Uterus (tissue), 4 donors: ENCODE results near the gene PRKG1. TPM values are rescaled to one million over a fixed set of nuclear protein-coding genes. Genes with fewer than 3 reads are reported as not detected.

ENCODE experiments used
- DNase-seq, 2 donors: peaks; one replicate each; pipeline ENCODE4 v3.0.0-alpha.2; 2019 to 2020
- H3K27ac ChIP-seq, 2 donors: fragments of 200-600 bp; sonication (generic); 1 replicate in 1 of 2; 2 replicates in 1 of 2; pipeline ENCODE4 v1.5.1; 2016 to 2018
- H3K27me3 ChIP-seq, 2 donors: fragments of 200-600 bp; sonication (generic); one replicate each; pipeline ENCODE4 v1.5.1; 2018 to 2019; ENCODE audit warnings: control low read depth in 1 of 2
- H3K36me3 ChIP-seq, 2 donors: fragments of 200-600 bp; sonication (generic); one replicate each; pipeline ENCODE4 v1.5.1; 2019; ENCODE audit warnings: control low read depth in 1 of 2
- H3K4me1 ChIP-seq, 2 donors: fragments of 200-600 bp; sonication (generic); one replicate each; pipeline ENCODE4 v1.5.1; 2018 to 2019; ENCODE audit warnings: control low read depth in 1 of 2
- H3K4me3 ChIP-seq, 2 donors: fragments of 200-600 bp; sonication (generic); 1 replicate in 1 of 2; 2 replicates in 1 of 2; pipeline ENCODE4 v1.5.1; 2018 to 2019; ENCODE audit warnings: mild to moderate bottlenecking in 1 of 2
- H3K9me3 ChIP-seq, 2 donors: fragments of 200-600 bp; sonication (generic); one replicate each; pipeline ENCODE4 v1.5.1; 2019; ENCODE audit warnings: control low read depth in 1 of 2
- POLR2A ChIP-seq, 2 donors: fragments of 450-650 bp; IDR thresholded peaks; one replicate each; pipeline ENCODE4 v1.6.1; 2016; ENCODE audit warnings: antibody characterized with exemption in 2 of 2, mild to moderate bottlenecking in 1 of 2, moderate library complexity in 1 of 2
- intact Hi-C: fragments of 100-400 bp; cut with DNase I; formaldehyde crosslinking; loops from one replicate; pipeline ENCODE4 v1.15.1; 2023; ENCODE audit warnings: low total_unique reads
- total RNA-seq, 4 donors: library from RNA; depleted of rRNA in 3 of 4; stranded (reverse); fragments of >200 nt in 3 of 4; gene quantifications; one replicate each; pipeline versions ENCODE4 v1.1.0 to v1.2.4, GENCODE V29; 2014 to 2023
- TF ChIP-seq, protein P1 (sequence below), 4 experiments: fragments of 200-600 bp in 2 of 4; fragments of 450-650 bp in 2 of 4; sonication (generic) in 2 of 4; IDR thresholded peaks; one replicate each; pipeline ENCODE4 v1.5.1; 2016 to 2019; ENCODE audit warnings: antibody characterized with exemption in 4 of 4, mild to moderate bottlenecking in 2 of 4, moderate library complexity in 1 of 4
- donor health status: DM: yes; HTN: yes; CAD: no.

The PRKG1 gene
- total RNA-seq, 4 donors from 2014 or later: 32.4 to 136 (median 69.6) TPM

DNA sequence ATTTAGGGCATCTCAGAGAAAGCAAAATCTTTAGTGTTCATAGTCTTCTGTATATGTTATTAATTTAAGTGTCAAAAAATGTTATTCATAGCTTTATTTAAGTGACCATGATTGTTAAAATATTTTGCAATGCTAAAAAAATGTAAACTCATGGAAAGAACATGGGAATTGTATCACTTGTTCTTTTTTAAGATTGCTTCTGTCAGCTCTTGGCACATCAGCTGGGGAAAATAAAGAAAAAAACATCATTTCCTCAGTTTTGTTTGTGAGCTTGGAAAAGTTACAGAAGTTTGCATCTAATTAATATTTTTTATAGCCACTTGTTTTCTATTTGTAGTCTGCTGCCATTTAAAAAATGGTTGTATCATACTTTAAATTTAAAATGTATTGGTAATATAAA, 911.0 kb downstream of the PRKG1 start:
- Histone ChIP-seq H3K9me3 (no peaks in the 10 kb centered on the region), H3K4me3 (no peak overlapping the region), H3K27me3 (no peaks in the 10 kb centered on the region), H3K4me1 (no peaks in the 10 kb centered on the region), H3K36me3 (no peaks in the 10 kb centered on the region), H3K27ac (no peak overlapping the region)
- TF ChIP-seq, protein P1, sequence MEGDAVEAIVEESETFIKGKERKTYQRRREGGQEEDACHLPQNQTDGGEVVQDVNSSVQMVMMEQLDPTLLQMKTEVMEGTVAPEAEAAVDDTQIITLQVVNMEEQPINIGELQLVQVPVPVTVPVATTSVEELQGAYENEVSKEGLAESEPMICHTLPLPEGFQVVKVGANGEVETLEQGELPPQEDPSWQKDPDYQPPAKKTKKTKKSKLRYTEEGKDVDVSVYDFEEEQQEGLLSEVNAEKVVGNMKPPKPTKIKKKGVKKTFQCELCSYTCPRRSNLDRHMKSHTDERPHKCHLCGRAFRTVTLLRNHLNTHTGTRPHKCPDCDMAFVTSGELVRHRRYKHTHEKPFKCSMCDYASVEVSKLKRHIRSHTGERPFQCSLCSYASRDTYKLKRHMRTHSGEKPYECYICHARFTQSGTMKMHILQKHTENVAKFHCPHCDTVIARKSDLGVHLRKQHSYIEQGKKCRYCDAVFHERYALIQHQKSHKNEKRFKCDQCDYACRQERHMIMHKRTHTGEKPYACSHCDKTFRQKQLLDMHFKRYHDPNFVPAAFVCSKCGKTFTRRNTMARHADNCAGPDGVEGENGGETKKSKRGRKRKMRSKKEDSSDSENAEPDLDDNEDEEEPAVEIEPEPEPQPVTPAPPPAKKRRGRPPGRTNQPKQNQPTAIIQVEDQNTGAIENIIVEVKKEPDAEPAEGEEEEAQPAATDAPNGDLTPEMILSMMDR (IDR thresholded peaks at IDR 0.05): no peak
- TF ChIP-seq POLR2A (IDR thresholded peaks at IDR 0.05): no peak
- intact Hi-C loops: no loop called here
- DNase-seq: no peak

DNA sequence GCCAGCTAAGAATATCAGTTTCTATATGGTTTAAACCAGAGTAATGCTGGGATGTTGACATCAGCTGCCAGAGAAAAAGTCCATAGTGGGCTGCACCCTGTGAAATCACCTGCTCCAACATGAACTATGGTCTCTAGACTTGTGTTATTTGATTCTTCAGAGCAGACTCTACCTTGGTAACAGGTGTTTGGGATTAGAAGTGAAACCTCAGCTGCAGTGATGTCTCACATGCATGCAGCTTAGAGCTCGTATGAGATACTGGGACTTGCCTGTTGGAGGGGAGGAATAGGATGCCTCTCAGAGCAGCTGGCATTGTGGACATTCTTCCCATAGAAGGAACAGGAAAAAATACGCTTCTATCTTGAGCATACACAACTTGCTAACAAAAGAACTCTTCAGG, 912.2 kb downstream of the PRKG1 start:
- no peak for DNase-seq
- no peaks in the 10 kb centered on the region for H3K4me1 ChIP-seq
- H3K9me3 ChIP-seq: no peaks in the 10 kb centered on the region
- H3K4me3 ChIP-seq: no peak overlapping the region
- H3K27ac ChIP-seq: no peak overlapping the region
- H3K36me3 ChIP-seq: no peaks in the 10 kb centered on the region
- TF ChIP-seq, protein P1 (IDR thresholded peaks at IDR 0.05): no peak
- TF ChIP-seq POLR2A (IDR thresholded peaks at IDR 0.05): no peak
- H3K27me3 ChIP-seq: no peaks in the 10 kb centered on the region
- intact Hi-C loops: no loop called here

DNA sequence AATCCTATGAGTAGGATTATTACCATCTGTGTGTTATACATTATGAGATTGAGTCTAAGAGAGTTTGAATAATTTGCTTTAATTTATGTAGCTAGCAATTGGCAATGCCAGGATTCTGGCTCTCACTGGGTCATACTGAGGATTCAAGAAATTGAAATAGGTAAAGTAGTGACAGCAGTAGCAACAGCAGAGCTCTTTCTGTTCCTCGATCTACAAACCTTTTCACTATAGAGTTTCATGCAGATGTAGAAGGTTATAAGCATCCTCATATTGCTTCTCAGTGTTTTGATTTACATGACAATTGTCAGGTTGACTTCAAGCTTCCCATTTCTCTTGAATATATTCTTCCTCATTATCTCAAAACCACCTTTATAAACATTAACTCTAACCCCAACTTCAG, 919.2 kb downstream of the PRKG1 start:
- intact Hi-C loops: no loop called here
- H3K36me3 ChIP-seq: no peaks in the 10 kb centered on the region
- no peaks in the 10 kb centered on the region for H3K4me1 ChIP-seq
- DNase-seq: no peak
- H3K4me3 ChIP-seq: no peak overlapping the region
- TF ChIP-seq POLR2A (IDR thresholded peaks at IDR 0.05): no peak
- TF ChIP-seq, protein P1 (IDR thresholded peaks at IDR 0.05): no peak
- H3K27me3 ChIP-seq: no peaks in the 10 kb centered on the region
- H3K27ac ChIP-seq: no peak overlapping the region
- no peaks in the 10 kb centered on the region for H3K9me3 ChIP-seq

DNA sequence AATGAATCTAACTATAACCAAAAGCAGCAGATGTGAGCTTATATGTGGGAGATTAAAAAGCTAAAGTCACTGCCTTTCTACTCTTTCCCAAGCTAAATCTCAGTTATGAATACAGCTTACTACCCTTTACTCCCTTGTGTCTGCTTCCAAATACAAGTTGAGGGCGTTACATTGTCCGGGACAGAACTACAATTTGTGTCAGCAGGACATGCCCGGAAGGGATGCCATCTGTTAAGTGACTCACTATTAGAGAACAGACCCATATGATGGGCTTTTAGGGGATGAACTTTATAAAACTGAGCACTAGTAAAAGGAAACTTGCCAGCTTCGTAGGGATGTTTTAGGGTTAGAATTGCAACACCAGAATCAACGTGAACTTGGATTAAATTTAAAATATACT, 924.8 kb downstream of the PRKG1 start:
- TF ChIP-seq, protein P1 (IDR thresholded peaks at IDR 0.05): no peak
- TF ChIP-seq POLR2A (IDR thresholded peaks at IDR 0.05): no peak
- Histone ChIP-seq H3K27me3 (no peaks in the 10 kb centered on the region), H3K36me3 (no peaks in the 10 kb centered on the region), H3K27ac (no peak overlapping the region), H3K9me3 (no peaks in the 10 kb centered on the region), H3K4me1 (no peaks in the 10 kb centered on the region), H3K4me3 (no peak overlapping the region)
- intact Hi-C loops: no loop called here
- DNase-seq: no peak

DNA sequence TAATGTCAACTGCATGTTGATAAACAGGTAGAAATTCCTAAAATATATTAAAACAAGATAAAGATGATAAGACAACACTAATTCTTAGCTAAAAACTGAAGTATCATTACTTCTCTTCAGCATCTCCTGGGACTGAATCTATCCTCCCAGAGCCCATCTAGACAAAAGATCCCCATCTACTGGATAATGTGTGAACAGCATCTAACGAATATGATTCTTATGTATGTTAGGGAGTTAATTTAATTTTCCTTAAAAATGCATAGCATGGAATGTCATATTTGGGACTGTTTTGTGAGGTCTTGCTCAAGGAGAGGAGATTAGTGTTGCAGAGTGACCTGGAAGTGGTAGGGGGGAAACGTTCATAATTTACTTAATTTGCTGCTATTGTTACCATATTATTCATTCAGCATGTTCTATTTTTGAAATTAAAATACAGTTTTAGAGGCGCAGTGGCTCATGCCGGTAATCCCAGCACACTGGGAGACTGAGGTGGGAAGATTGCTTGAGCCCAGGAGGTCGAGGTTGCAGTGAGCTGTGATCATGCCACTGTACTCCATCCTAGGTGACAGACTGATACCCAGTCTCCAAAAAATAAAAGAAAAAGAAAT, 930.2 kb downstream of the PRKG1 start:
- intact Hi-C loops: no loop called here
- Histone ChIP-seq H3K36me3 (no peaks in the 10 kb centered on the region), H3K27ac (no peak overlapping the region), H3K4me1 (peaks cover 0 to 3% of the 10 kb centered on the region in 2 donors), H3K4me3 (no peak overlapping the region), H3K27me3 (no peaks in the 10 kb centered on the region), H3K9me3 (no peaks in the 10 kb centered on the region)
- no peak for DNase-seq
- TF ChIP-seq, protein P1 (IDR thresholded peaks at IDR 0.05): peak in 3 of 4 experiments; percentile 42 to 46 (median 44)
- no peak for TF ChIP-seq POLR2A (IDR thresholded peaks at IDR 0.05)
